Spleen (tissue), 11 donors: ENCODE data around the gene MYO15A. TPM values are rescaled to one million over a fixed set of nuclear protein-coding genes. Genes with fewer than 3 reads are reported as not detected.

Experiments
- DNase-seq: peaks from one replicate; pipeline ENCODE4 v3.0.0-alpha.2; 2020
- H3K27ac ChIP-seq, 8 donors: fragments of 200-600 bp; sonication (generic) in 7 of 8; 1 replicate in 4 of 8; 2 replicates in 4 of 8; pipeline versions ENCODE4 v1.5.0 to v1.8.0; 2016 to 2021; ENCODE audit warnings: inconsistent platforms in 4 of 8, mild to moderate bottlenecking in 4 of 8, moderate library complexity in 1 of 8
- H3K27me3 ChIP-seq, 7 donors: fragments of 200-600 bp; sonication (generic) in 6 of 7; replicated peaks in 1 of 7; 1 replicate in 4 of 7; 2 replicates in 3 of 7; pipeline versions ENCODE4 v1.5.0 to v1.8.0; 2016 to 2021; ENCODE audit warnings: inconsistent platforms in 3 of 7, mild to moderate bottlenecking in 1 of 7
- H3K36me3 ChIP-seq, 6 donors: fragments of 200-600 bp; sonication (generic) in 5 of 6; 1 replicate in 4 of 6; 2 replicates in 2 of 6; pipeline versions ENCODE4 v1.5.0 to v1.8.0; 2016 to 2021; ENCODE audit warnings: inconsistent platforms in 2 of 6
- H3K4me1 ChIP-seq, 6 donors: fragments of 200-600 bp; sonication (generic) in 5 of 6; 1 replicate in 3 of 6; 2 replicates in 3 of 6; pipeline versions ENCODE4 v1.5.0 to v1.8.0; 2016 to 2021; ENCODE audit warnings: inconsistent platforms in 3 of 6
- H3K4me3 ChIP-seq, 8 donors: fragments of 200-600 bp; sonication (generic) in 7 of 8; 1 replicate in 4 of 8; 2 replicates in 4 of 8; pipeline versions ENCODE4 v1.5.0 to v1.8.0; 2016 to 2021; ENCODE audit warnings: inconsistent platforms in 4 of 8, mild to moderate bottlenecking in 4 of 8, moderate library complexity in 2 of 8
- H3K9me3 ChIP-seq, 8 donors: fragments of 200-600 bp; sonication (generic) in 7 of 8; 1 replicate in 4 of 8; 2 replicates in 4 of 8; pipeline versions ENCODE4 v1.5.0 to v1.8.0; 2016 to 2021; ENCODE audit warnings: inconsistent platforms in 4 of 8
- CTCF ChIP-seq, 11 experiments: fragments of 200-600 bp in 7 of 11; fragments of 450-650 bp in 4 of 11; sonication (generic) in 4 of 11; IDR thresholded peaks in 8 of 11; conservative IDR thresholded peaks in 3 of 11; 1 replicate in 7 of 11; 2 replicates in 4 of 11; pipeline versions ENCODE4 v1.4.0 to v1.8.0; 2016 to 2021; ENCODE audit warnings: antibody characterized with exemption in 11 of 11, inconsistent platforms in 4 of 11, mild to moderate bottlenecking in 1 of 11
- POLR2A ChIP-seq, 3 donors: fragments of 450-650 bp; IDR thresholded peaks; one replicate each; pipeline ENCODE4 v1.5.1; 2017; ENCODE audit warnings: antibody characterized with exemption in 3 of 3, mild to moderate bottlenecking in 1 of 3
- POLR2AphosphoS5 ChIP-seq, 3 donors: sonication (generic); formaldehyde crosslinking; IDR thresholded peaks; one replicate each; pipeline ENCODE4 v1.5.1; 2017; ENCODE audit warnings: antibody characterized with exemption in 3 of 3
- WGBS, 5 donors: extraction: QIAGEN DNeasy Blood & Tissue Kit in 3 of 5; methylation state at CpG; one replicate each; pipeline versions ENCODE4 v1.1.5 to v1.1.7; 2013 to 2018; 5-methylcytosine and 5-hydroxymethylcytosine counted together
- intact Hi-C: fragments of 100-400 bp; cut with DNase I; formaldehyde crosslinking; loops from one replicate; pipeline ENCODE4 v1.15.0; 2023; ENCODE audit warnings: low total_unique reads
- polyA plus RNA-seq, 3 donors: library from polyadenylated mRNA; stranded (reverse); fragments of 200-250 nt; gene quantifications; one replicate each; pipeline ENCODE4 v1.2.1, GENCODE V29; 2013
- total RNA-seq, 7 donors: library from RNA; depleted of rRNA in 3 of 7; stranded (reverse); fragments of >200 nt in 3 of 7; fragmentation: NEBNext Ultra II Directional in 4 of 7; extraction: Animal tissue kit (Norgen Biotek cat#: 25700) in 4 of 7; gene quantifications; one replicate each; pipeline versions ENCODE4 v1.1.0 to v1.2.1, GENCODE V29; 2016 to 2021
- donor health status: healthy with polysubstance abuse.
- donor health status: DM: no; HTN: no; CAD: no; lungs with moderate emphysema.
- donor health status: DM: no; HTN: no; CAD: no.
- donor health status: Bipolar disorder and iron deficiency.
- donor health status: healthy.
- donor health status: DM: no; HTN: no; CAD: no.
- donor health status: DM: yes; HTN: yes; CAD: no.

The MYO15A gene
- total and polyA plus RNA-seq, 10 donors = 0.26 to 1.9 (median 0.84) TPM

- H3K9me3 ChIP-seq = peaks cover 0 to 10% (median 8%) of the 10 kb centered on the region in 8 donors
- H3K27ac ChIP-seq = no peak overlapping the region
- no peaks in the 10 kb centered on the region for H3K4me1 ChIP-seq
- no peak for TF ChIP-seq POLR2AphosphoS5 (IDR thresholded peaks at IDR 0.05)
- TF ChIP-seq POLR2A (IDR thresholded peaks at IDR 0.05) = no peak
- TF ChIP-seq CTCF (IDR thresholded peaks at IDR 0.05 in 8 of 11, conservative IDR thresholded peaks at IDR 0.05 in 3 of 11) = no peak
- intact Hi-C loops = no loop called here
- no peaks in the 10 kb centered on the region for H3K27me3 ChIP-seq
- H3K36me3 ChIP-seq = no peaks in the 10 kb centered on the region
- no peak overlapping the region for H3K4me3 ChIP-seq
- DNase-seq = no peak
- 74 to 90% (median 82%) methylated on average over 11 of the region's 11 CpGs for WGBS, 5 donors
Observed at GRCh38 chr17:18124345-18125126, 16.0 kb downstream of the MYO15A start.

GRCh38 chr17:18129041-18129502 is 20.5 kb downstream of the MYO15A start:
- 69 to 81% (median 73%) methylated on average over 4 of the region's 4 CpGs for WGBS, 5 donors
- intact Hi-C loops = no loop called here
- H3K4me1 ChIP-seq = no peaks in the 10 kb centered on the region
- TF ChIP-seq POLR2AphosphoS5 (IDR thresholded peaks at IDR 0.05) = no peak
- no peak for TF ChIP-seq CTCF (IDR thresholded peaks at IDR 0.05 in 8 of 11, conservative IDR thresholded peaks at IDR 0.05 in 3 of 11)
- TF ChIP-seq POLR2A (IDR thresholded peaks at IDR 0.05) = no peak
- no peaks in the 10 kb centered on the region for H3K9me3 ChIP-seq
- H3K27ac ChIP-seq = no peak overlapping the region
- no peaks in the 10 kb centered on the region for H3K27me3 ChIP-seq
- no peak overlapping the region for H3K4me3 ChIP-seq
- H3K36me3 ChIP-seq = no peaks in the 10 kb centered on the region
- DNase-seq = no peak

GRCh38 chr17:18132711-18133110 is 24.2 kb downstream of the MYO15A start:
- H3K36me3 ChIP-seq = no peaks in the 10 kb centered on the region
- H3K27ac ChIP-seq = no peak overlapping the region
- H3K4me1 ChIP-seq = no peaks in the 10 kb centered on the region
- H3K27me3 ChIP-seq = peaks cover 0 to 19% (median 0%) of the 10 kb centered on the region in 7 donors
- DNase-seq = no peak
- no peak overlapping the region for H3K4me3 ChIP-seq
- WGBS, 5 donors = 88 to 97% (median 91%) methylated on average over 4 to 5 of the region's 5 CpGs
- H3K9me3 ChIP-seq = no peaks in the 10 kb centered on the region
- intact Hi-C loops = no loop called here
- TF ChIP-seq POLR2AphosphoS5 (IDR thresholded peaks at IDR 0.05) = no peak
- no peak for TF ChIP-seq CTCF (IDR thresholded peaks at IDR 0.05 in 8 of 11, conservative IDR thresholded peaks at IDR 0.05 in 3 of 11)
- TF ChIP-seq POLR2A (IDR thresholded peaks at IDR 0.05) = no peak

- Histone ChIP-seq H3K9me3 (no peaks in the 10 kb centered on the region), H3K4me3 (no peak overlapping the region), H3K27me3 (peaks cover 0 to 28% (median 0%) of the 10 kb centered on the region in 7 donors), H3K27ac (no peak overlapping the region), H3K36me3 (no peaks in the 10 kb centered on the region), H3K4me1 (peaks cover 0 to 8% (median 3%) of the 10 kb centered on the region in 6 donors)
- WGBS, 5 donors = 79 to 89% (median 82%) methylated on average over 14 to 19 of the region's 19 CpGs
- TF ChIP-seq POLR2AphosphoS5 (IDR thresholded peaks at IDR 0.05) = no peak
- no peak for TF ChIP-seq POLR2A (IDR thresholded peaks at IDR 0.05)
- no peak for TF ChIP-seq CTCF (IDR thresholded peaks at IDR 0.05 in 8 of 11, conservative IDR thresholded peaks at IDR 0.05 in 3 of 11)
- no peak for DNase-seq
- intact Hi-C loops = no loop called here
Observed at GRCh38 chr17:18136357-18136756, 27.8 kb downstream of the MYO15A start.
